GM23338 (cell line): ENCODE data around the gene C22orf23. TPM values are rescaled to one million over a fixed set of nuclear protein-coding genes. Genes with fewer than 3 reads are reported as not detected.

Experiments
- ATAC-seq: fragments of 200-7000 bp; cut with Tn5 transposase; 3 replicates; pipeline ENCODE4 v1.9.1; 2020
- DNase-seq: peaks from one replicate; pipeline ENCODE4 v3.0.0-alpha.2; 2015; ENCODE audit warnings: low spot score
- H2AFZ ChIP-seq: fragments of 200-600 bp; sonication (generic); 2 replicates; pipeline ENCODE4 v1.8.0; 2016; ENCODE audit warnings: antibody characterized with exemption, mild to moderate bottlenecking, moderate library complexity
- H3F3A ChIP-seq: fragments of 200-600 bp; sonication (generic); replicated peaks from 2 replicates; pipeline ENCODE4 v1.8.0; 2017; ENCODE audit warnings: antibody characterized with exemption, mixed run types, low read depth
- H3K27ac ChIP-seq: fragments of 200-600 bp; sonication (generic); 2 replicates; pipeline ENCODE4 v1.6.1; 2016; ENCODE audit warnings: low read depth
- H3K27me3 ChIP-seq: fragments of 200-600 bp; sonication (generic); 2 replicates; pipeline ENCODE4 v1.8.0; 2016; ENCODE audit warnings: mild to moderate bottlenecking, mixed run types, moderate library complexity; ENCODE audit not compliant: insufficient read depth
- H3K36me3 ChIP-seq: fragments of 200-600 bp; sonication (generic); 2 replicates; pipeline ENCODE4 v1.8.0; 2016; ENCODE audit warnings: mild to moderate bottlenecking; ENCODE audit not compliant: insufficient read depth
- H3K4me1 ChIP-seq: fragments of 200-600 bp; sonication (generic); 2 replicates; pipeline ENCODE4 v1.8.0; 2016; ENCODE audit warnings: mild to moderate bottlenecking, moderate library complexity; ENCODE audit not compliant: insufficient read depth
- H3K4me2 ChIP-seq: fragments of 200-600 bp; sonication (generic); 2 replicates; pipeline ENCODE4 v1.7.1; 2017; ENCODE audit warnings: mixed run types
- H3K4me3 ChIP-seq: fragments of 200-600 bp; sonication (generic); 2 replicates; pipeline ENCODE4 v1.6.1; 2016; ENCODE audit warnings: mixed run types
- H3K79me2 ChIP-seq: fragments of 200-600 bp; sonication (generic); replicated peaks from 2 replicates; pipeline ENCODE4 v1.8.0; 2017; ENCODE audit warnings: mild to moderate bottlenecking; ENCODE audit not compliant: insufficient read depth
- H3K9me2 ChIP-seq: fragments of 200-600 bp; sonication (generic); 2 replicates; pipeline ENCODE4 v1.8.0; 2017; ENCODE audit not compliant: insufficient read depth
- H4K20me1 ChIP-seq: fragments of 200-600 bp; sonication (generic); replicated peaks from 2 replicates; pipeline ENCODE4 v1.8.0; 2017; ENCODE audit warnings: mild to moderate bottlenecking; ENCODE audit not compliant: insufficient read depth
- H3K27ac Mint-ChIP-seq: 2 replicates; pipeline ENCODE4 v1.8.0; 2020; ENCODE audit warnings: inconsistent platforms, mild to moderate bottlenecking, moderate library complexity, mixed read lengths
- H3K27me3 Mint-ChIP-seq: 3 replicates; pipeline ENCODE4 v1.8.0; 2022; ENCODE audit warnings: low read depth, mild to moderate bottlenecking, moderate library complexity, mixed read lengths, inconsistent platforms; ENCODE audit not compliant: insufficient read depth, poor library complexity
- H3K36me3 Mint-ChIP-seq: 3 replicates; pipeline ENCODE4 v1.8.0; 2021; ENCODE audit warnings: low read depth, mild to moderate bottlenecking, inconsistent platforms, moderate library complexity, mixed read lengths
- H3K4me1 Mint-ChIP-seq: 3 replicates; pipeline ENCODE4 v1.8.0; 2020; ENCODE audit warnings: mild to moderate bottlenecking, inconsistent platforms, mixed read lengths
- H3K4me3 Mint-ChIP-seq: 3 replicates; pipeline ENCODE4 v1.8.0; 2021; ENCODE audit warnings: moderate library complexity, mild to moderate bottlenecking, inconsistent platforms, mixed read lengths
- H3K9me3 Mint-ChIP-seq: 3 replicates; pipeline ENCODE4 v1.8.0; 2020; ENCODE audit warnings: moderate library complexity, mild to moderate bottlenecking, inconsistent platforms, mixed read lengths
- EZH2 ChIP-seq: fragments of 200-600 bp; sonication (generic); IDR thresholded peaks from one replicate; pipeline ENCODE4 v1.8.0; 2017; ENCODE audit warnings: antibody characterized with exemption, mild to moderate bottlenecking, low read depth; ENCODE audit not compliant: unreplicated experiment
- JUNB ChIP-seq: IDR thresholded peaks from one replicate; pipeline ENCODE4 v1.6.1; 2016; ENCODE audit warnings: antibody characterized with exemption; ENCODE audit not compliant: unreplicated experiment
- STAT1 ChIP-seq: IDR thresholded peaks from one replicate; pipeline ENCODE4 v1.6.1; 2016; ENCODE audit warnings: antibody characterized with exemption; ENCODE audit not compliant: unreplicated experiment
- ZNF114 ChIP-seq: fragments of 250-450 bp; sonication (Bioruptor Pico); IDR thresholded peaks from 2 replicates; pipeline ENCODE4 v1.5.0; 2020; ENCODE audit warnings: mild to moderate bottlenecking, moderate library complexity
- polyA plus RNA-seq: library from polyadenylated mRNA; unstranded; fragments of >200 nt; fragmentation: Nextera tagmentation; extraction: Ambion mirVana; gene quantifications from 2 replicates; pipeline ENCODE4 v1.2.1, GENCODE V29; 2016
- total RNA-seq: library from RNA; depleted of rRNA; stranded (reverse); fragments of >200 nt; shearing (Covaris generic); gene quantifications from 2 replicates; pipeline ENCODE4 v1.2.3, GENCODE V29; 2014
- TF ChIP-seq, protein P1 (sequence below): fragments of 250-450 bp; sonication (Bioruptor Pico); IDR thresholded peaks from 2 replicates; pipeline ENCODE4 v1.5.0; 2020; ENCODE audit warnings: mild to moderate bottlenecking, moderate library complexity
- TF ChIP-seq, protein P2 (sequence below): IDR thresholded peaks from 2 replicates; pipeline ENCODE4 v1.6.1; 2016; ENCODE audit warnings: antibody characterized with exemption

Gene C22orf23
- total and polyA plus RNA-seq, 2 experiments from 2014 or later = 0.38 TPM; not detected in 1

DNA sequence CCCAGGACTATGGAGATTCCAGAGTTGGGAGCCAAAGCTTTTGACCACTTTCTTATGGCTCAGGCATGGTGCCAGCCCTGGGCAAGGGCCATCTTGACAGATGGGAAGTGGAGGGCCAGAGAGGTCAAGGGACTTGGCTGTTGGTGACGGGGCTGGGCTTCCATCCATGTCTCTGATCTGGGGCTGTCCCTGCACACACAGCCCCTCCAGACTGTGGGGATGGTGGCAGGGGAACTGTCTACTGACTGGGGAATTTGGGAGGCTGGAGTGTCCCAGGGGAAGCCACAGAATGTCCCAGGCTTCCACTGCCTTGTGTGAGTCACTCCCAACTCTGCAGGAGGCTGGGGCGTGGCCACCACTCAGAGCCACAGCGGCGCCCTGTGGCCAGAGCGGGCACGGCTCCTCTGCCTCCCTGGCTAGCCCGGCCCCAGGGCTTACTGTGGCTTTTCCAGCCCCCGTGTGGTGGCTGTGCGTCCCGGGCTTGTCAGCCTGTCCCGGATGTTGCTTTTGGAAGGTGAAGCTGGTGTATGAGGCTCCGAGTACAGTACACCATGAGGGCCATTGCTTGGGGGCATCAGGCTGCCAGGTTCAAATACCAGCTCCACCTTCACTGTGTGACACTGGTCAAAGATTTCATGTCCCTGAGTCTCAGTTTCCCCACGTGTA is 19.6 kb downstream of the C22orf23 start (continued):
- TF ChIP-seq, protein P1, sequence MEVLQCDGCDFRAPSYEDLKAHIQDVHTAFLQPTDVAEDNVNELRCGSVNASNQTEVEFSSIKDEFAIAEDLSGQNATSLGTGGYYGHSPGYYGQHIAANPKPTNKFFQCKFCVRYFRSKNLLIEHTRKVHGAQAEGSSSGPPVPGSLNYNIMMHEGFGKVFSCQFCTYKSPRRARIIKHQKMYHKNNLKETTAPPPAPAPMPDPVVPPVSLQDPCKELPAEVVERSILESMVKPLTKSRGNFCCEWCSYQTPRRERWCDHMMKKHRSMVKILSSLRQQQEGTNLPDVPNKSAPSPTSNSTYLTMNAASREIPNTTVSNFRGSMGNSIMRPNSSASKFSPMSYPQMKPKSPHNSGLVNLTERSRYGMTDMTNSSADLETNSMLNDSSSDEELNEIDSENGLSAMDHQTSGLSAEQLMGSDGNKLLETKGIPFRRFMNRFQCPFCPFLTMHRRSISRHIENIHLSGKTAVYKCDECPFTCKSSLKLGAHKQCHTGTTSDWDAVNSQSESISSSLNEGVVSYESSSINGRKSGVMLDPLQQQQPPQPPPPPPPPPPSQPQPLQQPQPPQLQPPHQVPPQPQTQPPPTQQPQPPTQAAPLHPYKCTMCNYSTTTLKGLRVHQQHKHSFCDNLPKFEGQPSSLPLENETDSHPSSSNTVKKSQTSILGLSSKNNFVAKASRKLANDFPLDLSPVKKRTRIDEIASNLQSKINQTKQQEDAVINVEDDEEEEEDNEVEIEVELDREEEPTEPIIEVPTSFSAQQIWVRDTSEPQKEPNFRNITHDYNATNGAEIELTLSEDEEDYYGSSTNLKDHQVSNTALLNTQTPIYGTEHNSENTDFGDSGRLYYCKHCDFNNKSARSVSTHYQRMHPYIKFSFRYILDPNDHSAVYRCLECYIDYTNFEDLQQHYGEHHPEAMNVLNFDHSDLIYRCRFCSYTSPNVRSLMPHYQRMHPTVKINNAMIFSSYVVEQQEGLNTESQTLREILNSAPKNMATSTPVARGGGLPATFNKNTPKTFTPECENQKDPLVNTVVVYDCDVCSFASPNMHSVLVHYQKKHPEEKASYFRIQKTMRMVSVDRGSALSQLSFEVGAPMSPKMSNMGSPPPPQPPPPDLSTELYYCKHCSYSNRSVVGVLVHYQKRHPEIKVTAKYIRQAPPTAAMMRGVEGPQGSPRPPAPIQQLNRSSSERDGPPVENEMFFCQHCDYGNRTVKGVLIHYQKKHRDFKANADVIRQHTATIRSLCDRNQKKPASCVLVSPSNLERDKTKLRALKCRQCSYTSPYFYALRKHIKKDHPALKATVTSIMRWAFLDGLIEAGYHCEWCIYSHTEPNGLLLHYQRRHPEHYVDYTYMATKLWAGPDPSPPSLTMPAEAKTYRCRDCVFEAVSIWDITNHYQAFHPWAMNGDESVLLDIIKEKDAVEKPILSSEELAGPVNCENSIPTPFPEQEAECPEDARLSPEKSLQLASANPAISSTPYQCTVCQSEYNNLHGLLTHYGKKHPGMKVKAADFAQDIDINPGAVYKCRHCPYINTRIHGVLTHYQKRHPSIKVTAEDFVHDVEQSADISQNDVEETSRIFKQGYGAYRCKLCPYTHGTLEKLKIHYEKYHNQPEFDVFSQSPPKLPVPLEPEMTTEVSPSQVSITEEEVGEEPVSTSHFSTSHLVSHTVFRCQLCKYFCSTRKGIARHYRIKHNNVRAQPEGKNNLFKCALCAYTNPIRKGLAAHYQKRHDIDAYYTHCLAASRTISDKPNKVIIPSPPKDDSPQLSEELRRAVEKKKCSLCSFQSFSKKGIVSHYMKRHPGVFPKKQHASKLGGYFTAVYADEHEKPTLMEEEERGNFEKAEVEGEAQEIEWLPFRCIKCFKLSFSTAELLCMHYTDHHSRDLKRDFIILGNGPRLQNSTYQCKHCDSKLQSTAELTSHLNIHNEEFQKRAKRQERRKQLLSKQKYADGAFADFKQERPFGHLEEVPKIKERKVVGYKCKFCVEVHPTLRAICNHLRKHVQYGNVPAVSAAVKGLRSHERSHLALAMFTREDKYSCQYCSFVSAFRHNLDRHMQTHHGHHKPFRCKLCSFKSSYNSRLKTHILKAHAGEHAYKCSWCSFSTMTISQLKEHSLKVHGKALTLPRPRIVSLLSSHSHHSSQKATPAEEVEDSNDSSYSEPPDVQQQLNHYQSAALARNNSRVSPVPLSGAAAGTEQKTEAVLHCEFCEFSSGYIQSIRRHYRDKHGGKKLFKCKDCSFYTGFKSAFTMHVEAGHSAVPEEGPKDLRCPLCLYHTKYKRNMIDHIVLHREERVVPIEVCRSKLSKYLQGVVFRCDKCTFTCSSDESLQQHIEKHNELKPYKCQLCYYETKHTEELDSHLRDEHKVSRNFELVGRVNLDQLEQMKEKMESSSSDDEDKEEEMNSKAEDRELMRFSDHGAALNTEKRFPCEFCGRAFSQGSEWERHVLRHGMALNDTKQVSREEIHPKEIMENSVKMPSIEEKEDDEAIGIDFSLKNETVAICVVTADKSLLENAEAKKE (CRISPR knock-in tag) = no peak
- no peak for TF ChIP-seq ZNF114 (CRISPR knock-in tag)
- TF ChIP-seq JUNB = no peak
- TF ChIP-seq STAT1 = no peak
- TF ChIP-seq EZH2 = no peak
- TF ChIP-seq, protein P2, sequence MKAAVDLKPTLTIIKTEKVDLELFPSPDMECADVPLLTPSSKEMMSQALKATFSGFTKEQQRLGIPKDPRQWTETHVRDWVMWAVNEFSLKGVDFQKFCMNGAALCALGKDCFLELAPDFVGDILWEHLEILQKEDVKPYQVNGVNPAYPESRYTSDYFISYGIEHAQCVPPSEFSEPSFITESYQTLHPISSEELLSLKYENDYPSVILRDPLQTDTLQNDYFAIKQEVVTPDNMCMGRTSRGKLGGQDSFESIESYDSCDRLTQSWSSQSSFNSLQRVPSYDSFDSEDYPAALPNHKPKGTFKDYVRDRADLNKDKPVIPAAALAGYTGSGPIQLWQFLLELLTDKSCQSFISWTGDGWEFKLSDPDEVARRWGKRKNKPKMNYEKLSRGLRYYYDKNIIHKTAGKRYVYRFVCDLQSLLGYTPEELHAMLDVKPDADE = no peak

DNA sequence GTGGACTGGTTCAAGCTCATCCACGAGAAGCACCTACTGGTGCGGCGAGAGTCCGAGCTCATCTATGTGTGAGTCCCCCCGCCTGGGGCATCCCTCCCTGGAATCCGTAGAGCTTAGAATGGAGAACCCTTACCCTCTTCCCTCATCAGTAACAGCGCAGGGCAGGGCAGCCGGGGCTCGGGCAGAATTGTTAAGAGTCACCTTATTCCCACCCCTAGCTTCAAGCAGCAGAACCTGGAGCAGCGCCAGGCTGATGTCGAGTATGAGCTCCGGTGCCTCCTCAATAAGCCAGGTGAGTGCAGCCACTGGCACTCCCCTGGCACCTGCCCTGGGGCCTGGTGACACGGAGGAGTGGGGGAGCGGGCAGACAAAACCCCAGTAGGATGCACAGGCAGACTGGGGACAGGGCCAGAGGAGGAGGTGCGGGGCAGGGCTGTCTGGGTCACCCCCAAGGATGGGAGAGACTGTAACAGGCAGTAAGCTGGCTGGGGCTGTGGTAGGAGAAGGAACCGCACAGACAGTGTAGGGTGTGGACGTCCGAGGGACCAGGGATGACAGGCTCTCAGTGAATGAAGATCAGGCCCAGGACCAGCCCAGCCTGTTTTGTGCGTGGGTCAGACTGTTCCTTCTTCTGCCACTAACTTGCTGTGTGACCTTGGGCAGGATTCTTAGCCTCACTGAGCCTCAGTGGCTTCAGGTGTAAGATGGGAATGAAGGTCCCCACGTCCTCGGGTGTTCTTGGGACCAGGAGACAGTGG is 20.4 kb downstream of the C22orf23 start:
- Mint-ChIP-seq H3K4me1 (peaks cover 9% of the 10 kb centered on the region), H3K36me3 (peaks cover 21% of the 10 kb centered on the region), H3K27me3 (peaks cover 11% of the 10 kb centered on the region), H3K9me3 (no peaks in the 10 kb centered on the region), H3K4me3 (no peak overlapping the region), H3K27ac (peak overlapping the region; percentile 73; the same call in 1 of the 2 replicates)
- Histone ChIP-seq H3K36me3 (0 out of 2 replicates have a peak, but pooled peaks cover 5% of the 10 kb centered on the region), H3K4me2 (no peak overlapping the region), H3K4me1 (no peaks in the 10 kb centered on the region), H4K20me1 (no peaks in the 10 kb centered on the region; the same call in 1 of the 2 replicates), H3K27ac (no peak overlapping the region), H2AFZ (no peak overlapping the region), H3K27me3 (no peaks in the 10 kb centered on the region), H3F3A (0 out of 2 replicates have a peak, but pooled peaks cover 7% of the 10 kb centered on the region), H3K79me2 (no peaks in the 10 kb centered on the region), H3K9me2 (no peaks in the 10 kb centered on the region), H3K4me3 (no peak overlapping the region)
- no peak for ATAC-seq
- DNase-seq = no peak
- TF ChIP-seq, protein P1 (CRISPR knock-in tag) = no peak
